Body of pancreas (tissue), 4 donors: ENCODE results near the gene GSS.

ENCODE experiments used
- CTCF ChIP-seq, 7 experiments: fragments of 450-650 bp in 4 of 7; fragments of 200-600 bp in 3 of 7; sonication (generic) in 3 of 7; IDR thresholded peaks; one replicate each; pipeline ENCODE4 v1.5.1; 2016 to 2019; ENCODE audit warnings: antibody characterized with exemption in 7 of 7
- POLR2A ChIP-seq, 3 donors: fragments of 450-650 bp; IDR thresholded peaks; one replicate each; pipeline ENCODE4 v1.6.1; 2016; ENCODE audit warnings: antibody characterized with exemption in 3 of 3, mild to moderate bottlenecking in 2 of 3

GRCh38 chr20:34915131-34915530 lies 40.5 kb downstream of the GSS start:
- TF ChIP-seq POLR2A (IDR thresholded peaks at IDR 0.05) = no peak
- no peak for TF ChIP-seq CTCF (IDR thresholded peaks at IDR 0.05)
